NCI-H2081 (cell line): ENCODE measurements around the gene PCDHGA6.
"Not testable (repeated sequence)": the region's sequence is repeated elsewhere in the genome, so short reads cannot be mapped to it uniquely, and the experiment has no call there.

Source experiments
- DNase-seq, 2 experiments: peaks; one replicate each; lab custom pipeline; 2025; lab: John Stamatoyannopoulos, UW

PCDHGA6 gene

DNA sequence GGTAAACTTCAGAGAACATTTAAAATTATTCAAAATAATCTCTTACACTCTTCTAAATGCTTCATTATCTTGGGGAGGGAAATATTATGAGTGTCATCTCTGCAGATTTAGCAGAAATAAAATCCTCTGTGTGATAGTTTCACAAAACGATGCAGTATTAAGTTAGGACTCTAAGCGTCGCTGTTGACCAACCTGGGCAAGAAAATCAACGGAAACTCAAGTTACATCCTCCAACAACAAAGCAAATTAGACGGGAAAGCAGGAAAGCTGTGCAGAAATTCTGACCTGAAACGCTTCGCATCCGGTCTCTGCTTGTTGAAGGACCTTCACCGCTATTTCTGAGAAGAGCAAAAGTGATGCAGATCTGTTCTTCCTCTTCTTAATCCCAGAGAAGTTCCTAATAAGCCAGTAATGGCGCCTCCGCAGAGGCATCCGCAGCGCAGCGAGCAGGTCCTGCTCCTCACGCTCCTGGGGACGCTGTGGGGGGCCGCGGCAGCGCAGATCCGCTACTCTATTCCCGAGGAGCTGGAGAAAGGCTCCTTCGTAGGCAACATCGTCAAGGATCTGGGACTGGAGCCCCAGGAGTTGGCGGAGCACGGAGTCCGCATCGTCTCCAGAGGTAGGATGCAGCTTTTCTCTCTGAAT is at the start of gene PCDHGA6:
TSS of gene PCDHGA6 (plus strand) at position 219 of the 645 bp plus-strand sequence. CDS start at position 412, 193 bp downstream.
- DNase-seq, result no peak

DNA sequence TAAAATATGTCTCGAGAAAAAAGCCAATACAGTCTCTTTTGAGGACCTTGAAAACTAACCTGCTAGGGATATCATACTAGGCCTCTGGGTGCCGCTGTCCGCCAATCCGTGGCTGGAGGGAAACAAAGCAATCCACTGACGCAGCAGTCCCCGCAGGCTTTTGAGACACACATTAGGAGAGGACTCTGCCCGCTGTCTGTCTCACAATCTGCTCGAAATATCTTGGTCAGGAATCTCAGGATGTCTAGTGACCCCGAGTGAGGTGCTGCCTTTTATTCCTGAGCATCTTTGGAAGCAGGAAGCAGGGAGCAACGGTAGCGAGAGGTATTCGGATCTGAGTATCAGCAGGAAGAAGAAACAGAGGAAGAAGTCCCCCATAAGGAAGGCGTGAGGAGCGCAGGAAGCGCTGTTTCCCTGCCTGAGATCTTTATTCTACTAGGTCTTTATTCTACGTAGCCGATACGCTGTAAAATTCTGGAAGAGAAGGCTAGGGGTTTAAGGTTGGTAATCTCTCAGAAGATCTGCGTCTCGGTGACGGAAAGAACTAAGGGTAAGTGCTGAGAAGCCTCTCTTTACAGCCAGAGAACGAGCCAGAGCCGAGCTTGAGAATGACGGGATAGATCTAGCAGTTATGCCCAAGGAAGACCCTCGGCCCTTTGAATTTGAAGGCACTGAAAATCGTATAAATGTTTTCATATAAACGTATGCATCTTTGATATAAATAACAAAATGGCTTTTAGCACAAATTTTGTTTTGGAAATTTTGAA is 47.4 kb upstream of the PCDHGA6 start:
- peak; percentile 75 to 82 for DNase-seq

DNA sequence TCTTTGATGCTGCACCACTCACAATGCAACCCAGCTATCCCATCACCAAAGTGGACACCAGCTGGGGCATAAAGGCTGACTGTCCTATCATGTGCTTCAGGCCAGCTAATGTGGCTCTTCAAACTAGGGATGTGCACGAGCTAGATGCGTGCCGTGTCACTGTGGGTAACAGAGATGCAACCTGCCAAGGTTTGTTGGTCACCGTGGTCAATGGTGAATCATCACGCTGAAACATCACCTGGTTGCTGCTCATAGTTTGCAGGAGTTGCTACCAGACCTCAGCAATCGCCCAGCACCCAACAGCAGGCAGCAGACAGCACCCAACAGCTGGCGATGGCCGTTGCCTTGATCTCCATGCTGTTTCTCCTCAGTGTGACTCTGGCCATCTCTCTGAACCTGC is 45.5 kb upstream of the PCDHGA6 start:
- DNase-seq, result no peak

DNA sequence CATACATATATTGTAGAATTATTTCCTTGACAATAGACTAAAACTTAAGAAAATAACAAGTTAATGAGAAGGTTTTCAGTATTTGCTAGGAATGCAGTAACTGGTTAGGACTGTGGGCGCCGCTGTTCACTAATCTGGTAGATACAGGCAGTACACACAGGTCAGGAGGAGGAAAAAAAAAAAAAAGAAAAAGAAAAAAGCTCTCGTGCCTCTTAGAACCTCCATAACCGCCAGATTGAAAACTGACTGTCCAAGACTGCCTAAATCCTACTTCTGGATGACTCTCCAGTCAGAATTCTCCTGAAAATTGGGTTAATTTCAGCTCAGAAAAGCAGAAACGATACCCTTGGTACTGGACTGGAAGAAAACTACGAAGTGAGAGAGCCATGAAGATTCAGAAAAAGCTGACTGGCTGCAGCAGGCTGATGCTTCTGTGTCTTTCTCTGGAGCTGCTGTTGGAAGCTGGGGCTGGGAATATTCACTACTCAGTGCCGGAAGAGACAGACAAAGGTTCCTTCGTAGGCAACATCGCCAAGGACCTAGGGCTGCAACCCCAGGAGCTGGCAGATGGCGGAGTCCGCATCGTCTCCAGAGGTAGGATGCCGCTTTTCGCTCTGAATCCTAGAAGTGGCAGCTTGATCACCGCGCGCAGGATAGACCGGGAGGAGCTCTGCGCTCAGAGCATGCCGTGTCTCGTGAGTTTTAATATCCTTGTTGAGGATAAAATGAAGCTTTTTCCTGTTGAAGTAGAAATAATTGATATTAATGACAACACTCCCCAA is 43.2 kb upstream of the PCDHGA6 start, which contains the start of gene PCDHGA1:
TSS of gene PCDHGA1 (plus strand) at position 216 of the 782 bp plus-strand sequence.
- no peak for DNase-seq

DNA sequence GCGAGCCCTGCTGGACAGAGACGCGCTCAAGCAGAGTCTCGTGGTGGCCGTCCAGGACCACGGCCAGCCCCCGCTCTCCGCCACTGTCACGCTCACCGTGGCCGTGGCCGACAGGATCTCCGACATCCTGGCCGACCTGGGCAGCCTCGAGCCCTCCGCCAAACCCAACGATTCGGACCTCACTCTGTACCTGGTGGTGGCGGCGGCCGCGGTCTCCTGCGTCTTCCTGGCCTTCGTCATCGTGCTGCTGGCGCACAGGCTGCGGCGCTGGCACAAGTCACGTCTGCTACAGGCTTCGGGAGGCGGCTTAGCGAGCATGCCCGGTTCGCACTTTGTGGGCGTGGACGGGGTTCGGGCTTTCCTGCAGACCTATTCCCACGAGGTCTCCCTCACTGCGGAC is 41.1 kb upstream of the PCDHGA6 start:
- not testable (repeated sequence) for DNase-seq

DNA sequence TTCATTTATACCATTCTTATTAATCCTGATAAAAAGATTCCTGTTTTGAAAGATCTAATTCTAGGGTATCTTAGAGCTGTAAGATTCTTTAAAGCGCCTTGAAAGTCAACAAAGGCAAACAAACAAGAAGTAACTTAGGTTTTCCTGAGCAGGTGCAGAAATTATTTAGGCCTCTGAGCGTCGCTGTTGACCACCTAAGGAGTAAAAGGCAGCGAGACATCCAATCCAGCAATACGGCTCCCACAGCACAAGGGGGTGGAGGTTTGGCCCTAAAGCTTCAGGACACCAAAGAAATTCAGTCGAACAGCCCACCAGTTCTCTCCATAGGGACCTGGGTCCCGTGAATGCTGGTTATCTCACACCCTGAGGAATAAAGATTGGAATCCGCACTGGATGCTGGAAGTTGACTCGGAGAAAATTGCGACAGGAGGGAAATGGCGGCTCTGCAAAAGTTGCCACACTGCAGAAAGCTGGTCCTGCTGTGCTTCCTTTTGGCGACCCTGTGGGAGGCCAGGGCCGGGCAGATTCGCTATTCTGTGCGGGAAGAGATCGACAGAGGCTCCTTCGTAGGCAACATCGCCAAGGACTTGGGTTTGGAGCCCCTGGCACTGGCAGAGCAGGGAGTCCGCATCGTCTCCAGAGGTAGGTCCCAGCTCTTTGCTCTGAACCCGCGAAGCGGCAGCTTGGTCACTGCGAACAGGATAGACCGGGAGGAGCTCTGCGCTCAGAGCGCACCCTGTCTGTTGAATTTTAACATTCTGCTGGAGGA is 35.0 kb upstream of the PCDHGA6 start, which contains the start of gene PCDHGA2:
TSS of gene PCDHGA2 (plus strand) at position 223 of the 769 bp plus-strand sequence.
- no peak for DNase-seq

DNA sequence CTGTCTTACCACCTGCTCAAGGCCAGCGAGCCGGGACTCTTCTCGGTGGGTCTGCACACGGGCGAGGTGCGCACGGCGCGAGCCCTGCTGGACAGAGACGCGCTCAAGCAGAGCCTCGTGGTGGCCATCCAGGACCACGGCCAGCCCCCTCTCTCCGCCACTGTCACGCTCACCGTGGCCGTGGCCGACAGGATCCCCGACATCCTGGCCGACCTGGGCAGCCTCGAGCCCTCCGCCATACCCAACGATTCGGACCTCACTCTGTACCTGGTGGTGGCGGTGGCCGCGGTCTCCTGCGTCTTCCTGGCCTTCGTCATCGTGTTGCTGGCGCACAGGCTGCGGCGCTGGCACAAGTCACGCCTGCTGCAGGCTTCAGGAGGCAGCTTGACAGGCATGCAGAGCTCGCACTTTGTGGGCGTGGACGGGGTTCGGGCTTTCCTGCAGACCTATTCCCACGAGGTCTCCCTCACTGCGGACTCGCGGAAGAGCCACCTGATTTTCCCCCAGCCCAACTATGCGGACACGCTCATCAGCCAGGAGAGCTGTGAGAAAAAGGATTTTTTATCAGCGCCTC is 32.8 kb upstream of the PCDHGA6 start:
- not testable (repeated sequence) for DNase-seq

DNA sequence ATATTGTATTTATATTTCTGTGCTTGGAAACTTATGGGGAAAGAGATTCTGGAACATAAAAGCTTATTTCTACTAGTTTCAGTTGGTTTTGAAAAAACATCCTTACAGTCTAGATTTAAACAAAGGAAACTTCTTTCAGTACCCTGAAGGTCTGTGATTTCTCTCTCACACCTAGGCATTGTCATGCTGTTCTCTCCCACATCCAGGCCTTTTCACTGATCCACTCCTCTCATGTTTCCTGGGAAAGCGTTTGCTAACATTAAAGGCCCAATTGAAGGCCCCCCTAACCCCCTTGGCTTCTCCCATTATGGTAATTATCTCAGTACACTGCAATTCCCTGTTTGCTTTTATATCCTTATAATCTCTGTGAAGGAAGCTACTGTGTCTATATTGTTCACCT is 30.9 kb upstream of the PCDHGA6 start:
- DNase-seq, result no peak

DNA sequence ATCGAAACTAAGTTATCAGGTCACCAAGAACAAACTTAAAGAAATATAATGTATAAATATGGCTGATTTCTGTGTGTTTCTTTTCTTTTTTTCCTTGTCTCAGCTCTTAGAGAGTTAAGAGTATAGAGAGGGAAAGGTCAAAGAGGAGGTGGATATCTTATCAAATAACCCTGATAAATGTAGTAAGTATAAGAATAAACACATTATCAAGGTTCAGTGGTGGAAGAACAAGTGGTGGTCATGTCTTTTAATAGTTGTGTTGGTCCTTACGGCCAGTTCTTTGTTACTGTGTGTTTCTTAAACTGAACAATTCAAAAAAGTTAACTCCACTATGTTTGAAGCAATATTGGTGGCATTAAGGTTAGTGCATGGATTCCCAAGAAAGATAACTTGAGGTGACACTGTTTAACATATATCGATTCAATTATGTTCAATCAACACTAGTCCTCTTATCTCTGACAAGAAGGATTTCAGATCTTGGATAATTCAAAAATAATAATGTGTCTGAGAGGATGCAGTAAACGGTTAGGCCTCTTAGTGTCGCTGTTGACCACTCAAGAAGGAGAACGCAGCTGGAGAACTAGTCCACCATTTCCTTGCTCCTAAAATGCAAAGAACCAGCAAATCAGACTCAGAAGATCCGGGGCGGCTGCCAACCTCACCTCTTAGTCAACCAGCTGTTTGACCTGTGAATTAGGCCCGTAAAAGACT is 30.3 kb upstream of the PCDHGA6 start, which contains the start of gene PCDHGA3:
TSS of gene PCDHGA3 (plus strand) at position 588 of the 711 bp plus-strand sequence. CDS start 205 bp downstream, outside the sequence.
- no peak for DNase-seq

DNA sequence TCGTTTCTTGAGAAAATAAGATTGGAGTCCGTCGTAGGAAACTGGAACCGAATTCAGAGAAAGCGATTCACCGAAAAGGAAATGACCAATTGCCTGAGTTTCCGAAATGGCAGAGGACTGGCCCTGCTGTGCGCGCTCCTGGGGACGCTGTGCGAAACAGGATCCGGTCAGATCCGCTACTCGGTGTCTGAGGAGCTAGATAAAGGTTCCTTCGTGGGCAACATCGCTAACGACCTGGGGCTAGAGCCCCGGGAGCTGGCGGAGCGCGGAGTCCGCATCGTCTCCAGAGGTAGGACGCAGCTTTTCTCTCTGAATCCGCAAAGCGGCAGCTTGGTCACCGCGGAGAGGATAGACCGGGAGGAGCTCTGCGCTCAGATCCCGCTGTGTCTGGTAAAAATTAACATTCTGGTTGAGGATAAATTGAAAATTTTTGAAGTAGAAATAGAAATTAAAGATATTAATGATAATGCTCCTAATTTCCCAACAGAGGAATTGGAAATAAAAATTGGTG is 29.7 kb upstream of the PCDHGA6 start:
- DNase-seq, result no peak

DNA sequence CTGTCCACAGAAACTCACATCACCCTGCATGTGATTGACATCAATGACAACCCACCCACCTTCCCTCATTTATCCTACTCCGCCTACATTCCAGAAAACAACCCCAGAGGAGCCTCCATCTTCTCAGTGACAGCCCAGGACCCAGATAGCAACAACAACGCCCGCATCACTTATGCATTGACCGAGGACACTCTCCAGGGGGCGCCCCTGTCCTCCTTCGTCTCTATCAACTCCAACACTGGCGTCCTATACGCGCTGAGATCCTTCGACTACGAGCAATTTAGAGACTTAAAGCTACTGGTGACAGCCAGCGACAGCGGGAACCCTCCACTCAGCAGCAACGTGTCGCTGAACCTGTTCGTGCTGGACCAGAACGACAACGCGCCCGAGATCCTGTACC is 28.4 kb upstream of the PCDHGA6 start:
- DNase-seq, result no peak

DNA sequence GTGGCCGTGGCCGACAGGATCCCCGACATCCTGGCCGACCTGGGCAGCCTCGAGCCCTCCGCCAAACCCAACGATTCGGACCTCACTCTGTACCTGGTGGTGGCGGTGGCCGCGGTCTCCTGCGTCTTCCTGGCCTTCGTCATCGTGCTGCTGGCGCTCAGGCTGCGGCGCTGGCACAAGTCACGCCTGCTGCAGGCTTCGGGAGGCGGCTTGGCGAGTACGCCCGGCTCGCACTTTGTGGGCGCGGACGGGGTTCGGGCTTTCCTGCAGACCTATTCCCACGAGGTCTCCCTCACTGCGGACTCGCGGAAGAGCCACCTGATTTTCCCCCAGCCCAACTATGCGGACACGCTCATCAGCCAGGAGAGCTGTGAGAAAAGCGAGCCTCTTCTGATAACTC is 27.7 kb upstream of the PCDHGA6 start:
- DNase-seq, result not testable (repeated sequence)

DNA sequence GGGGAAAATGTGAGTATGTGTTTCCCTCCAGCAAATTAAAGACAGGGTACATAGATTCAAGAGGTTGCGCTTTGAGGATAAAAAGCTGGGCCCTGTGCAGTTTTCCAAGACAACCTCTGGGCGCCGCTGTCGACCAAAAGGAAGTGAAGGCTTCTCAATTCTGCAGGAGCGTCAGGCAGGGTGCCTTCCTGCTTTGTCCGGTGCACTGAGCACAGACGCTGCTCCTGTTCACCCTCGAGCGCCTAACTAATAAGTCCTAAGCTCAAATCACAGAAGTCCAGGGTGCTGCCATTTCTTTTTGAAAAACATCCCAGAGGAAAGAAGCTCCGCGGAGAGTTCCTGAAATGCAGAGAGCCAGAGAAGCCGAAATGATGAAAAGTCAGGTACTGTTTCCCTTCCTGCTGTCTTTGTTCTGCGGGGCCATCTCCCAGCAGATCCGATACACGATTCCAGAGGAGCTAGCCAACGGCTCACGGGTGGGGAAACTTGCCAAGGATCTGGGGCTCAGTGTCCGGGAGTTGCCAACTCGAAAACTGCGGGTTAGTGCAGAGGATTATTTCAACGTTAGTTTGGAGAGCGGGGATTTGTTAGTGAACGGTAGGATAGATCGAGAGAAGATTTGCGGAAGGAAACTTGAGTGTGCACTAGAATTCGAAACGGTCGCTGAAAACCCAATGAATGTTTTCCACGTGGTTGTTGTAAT is 23.6 kb upstream of the PCDHGA6 start, which contains the start of gene PCDHGB1:
TSS of gene PCDHGB1 (plus strand) at position 183 of the 703 bp plus-strand sequence. CDS start at position 345, 162 bp downstream.
- peak; percentile 83 to 87 for DNase-seq

DNA sequence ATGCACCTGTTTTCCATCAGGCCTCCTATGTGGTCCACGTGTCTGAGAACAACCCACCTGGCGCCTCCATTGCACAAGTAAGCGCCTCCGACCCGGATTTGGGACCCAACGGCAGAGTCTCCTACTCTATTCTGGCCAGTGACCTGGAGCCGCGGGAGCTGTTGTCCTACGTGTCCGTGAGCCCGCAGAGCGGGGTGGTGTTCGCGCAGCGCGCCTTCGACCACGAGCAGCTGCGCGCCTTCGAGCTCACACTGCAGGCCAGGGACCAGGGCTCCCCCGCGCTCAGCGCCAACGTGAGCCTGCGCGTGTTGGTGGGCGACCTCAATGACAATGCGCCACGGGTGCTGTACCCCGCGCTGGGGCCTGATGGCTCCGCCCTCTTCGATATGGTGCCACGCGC is 22.1 kb upstream of the PCDHGA6 start:
- no peak for DNase-seq

DNA sequence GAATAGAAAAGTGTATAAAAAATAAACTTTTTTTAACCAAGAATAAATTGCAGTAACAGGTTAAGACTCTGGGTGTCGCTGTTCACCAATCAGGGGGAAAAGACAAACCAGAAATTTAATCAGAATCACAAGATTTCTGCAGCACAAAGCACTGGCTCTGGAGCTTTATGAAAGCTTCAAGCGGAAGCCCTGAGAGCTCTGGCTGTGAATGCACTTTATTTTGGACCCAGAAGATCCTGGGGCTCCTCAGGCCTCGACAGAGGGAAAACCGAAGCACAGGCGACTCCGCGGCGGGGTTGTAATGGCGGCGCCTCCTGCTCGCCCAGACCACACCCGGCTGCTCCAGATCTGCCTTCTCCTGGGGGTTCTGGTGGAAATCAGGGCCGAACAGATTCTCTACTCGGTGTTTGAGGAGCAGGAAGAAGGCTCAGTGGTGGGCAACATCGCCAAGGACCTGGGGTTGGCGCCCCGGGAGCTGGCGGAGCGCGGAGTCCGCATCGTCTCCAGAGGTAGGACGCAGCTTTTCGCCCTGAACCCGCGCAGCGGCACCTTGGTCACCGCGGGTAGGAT is 18.7 kb upstream of the PCDHGA6 start, which contains the start of gene PCDHGA4:
TSS of gene PCDHGA4 (plus strand) at position 122 of the 570 bp plus-strand sequence. CDS start at position 209, 87 bp downstream.
- no peak for DNase-seq

DNA sequence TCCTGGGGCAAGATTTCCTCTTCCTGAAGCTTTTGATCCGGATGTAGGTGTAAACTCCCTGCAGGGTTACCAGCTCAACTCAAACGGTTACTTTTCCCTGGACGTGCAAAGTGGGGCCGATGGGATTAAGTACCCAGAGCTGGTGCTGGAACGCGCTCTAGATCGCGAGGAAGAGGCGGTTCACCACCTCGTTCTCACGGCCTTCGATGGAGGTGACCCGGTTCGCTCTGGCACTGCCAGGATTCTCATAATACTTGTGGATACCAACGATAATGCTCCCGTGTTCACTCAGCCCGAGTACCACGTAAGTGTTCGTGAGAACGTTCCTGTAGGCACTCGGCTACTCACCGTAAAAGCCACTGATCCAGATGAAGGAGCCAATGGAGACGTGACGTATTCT is 18.1 kb upstream of the PCDHGA6 start:
- DNase-seq, result no peak

DNA sequence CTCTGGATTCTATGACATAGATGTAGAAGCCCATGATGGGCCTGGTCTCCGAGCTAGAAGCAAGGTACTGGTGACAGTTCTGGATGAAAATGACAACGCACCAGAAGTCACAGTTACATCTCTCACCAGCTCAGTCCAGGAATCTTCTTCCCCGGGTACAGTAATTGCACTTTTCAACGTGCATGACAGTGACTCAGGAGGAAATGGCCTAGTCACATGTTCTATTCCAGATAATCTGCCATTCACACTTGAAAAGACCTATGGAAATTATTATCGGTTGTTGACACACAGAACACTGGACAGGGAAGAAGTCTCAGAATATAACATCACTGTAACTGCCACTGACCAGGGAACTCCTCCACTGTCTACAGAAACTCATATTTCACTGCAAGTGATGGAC is 17.6 kb upstream of the PCDHGA6 start:
- no peak for DNase-seq

DNA sequence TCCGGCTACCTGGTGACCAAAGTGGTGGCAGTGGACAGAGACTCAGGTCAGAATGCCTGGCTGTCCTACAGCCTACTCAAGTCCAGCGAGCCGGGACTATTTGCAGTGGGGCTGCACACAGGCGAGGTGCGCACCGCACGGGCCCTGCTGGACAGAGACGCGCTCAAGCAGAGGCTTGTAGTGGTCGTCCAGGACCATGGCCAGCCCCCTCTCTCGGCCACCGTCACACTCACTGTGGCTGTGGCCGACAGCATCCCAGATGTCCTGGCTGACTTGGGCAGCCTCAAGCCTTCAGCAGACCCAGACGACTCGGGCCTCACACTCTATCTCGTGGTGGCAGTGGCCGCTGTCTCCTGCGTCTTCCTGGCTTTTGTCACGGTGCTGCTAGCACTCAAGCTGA is 16.7 kb upstream of the PCDHGA6 start:
- DNase-seq, result no peak

DNA sequence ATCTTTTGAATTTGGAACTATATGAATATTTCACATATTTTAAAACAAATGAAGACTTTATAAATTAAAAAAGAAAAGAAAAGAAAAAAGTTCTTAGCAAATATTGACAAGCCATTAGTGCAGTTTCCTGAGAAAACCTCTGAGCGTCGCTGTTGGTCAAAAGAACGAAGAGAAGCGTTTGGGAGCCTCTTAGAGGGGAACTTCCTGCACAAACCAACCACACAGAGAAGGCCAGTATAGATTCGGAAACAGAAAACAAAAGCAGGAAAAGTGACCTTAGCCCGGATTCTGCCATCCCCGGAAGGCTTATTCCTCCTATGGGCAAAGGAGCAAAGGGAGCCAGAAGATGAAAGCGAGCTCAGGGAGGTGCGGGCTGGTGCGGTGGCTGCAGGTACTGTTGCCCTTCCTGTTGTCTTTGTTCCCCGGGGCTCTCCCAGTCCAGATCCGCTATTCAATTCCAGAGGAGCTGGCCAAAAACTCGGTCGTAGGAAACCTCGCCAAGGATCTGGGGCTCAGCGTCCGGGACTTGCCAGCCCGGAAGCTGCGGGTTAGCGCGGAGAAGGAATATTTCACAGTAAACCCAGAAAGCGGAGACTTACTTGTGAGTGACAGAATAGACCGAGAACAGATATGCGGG is 13.8 kb upstream of the PCDHGA6 start, which contains the start of gene PCDHGB2:
TSS of gene PCDHGB2 (plus strand) at position 205 of the 637 bp plus-strand sequence. CDS start at position 347, 142 bp downstream.
- DNase-seq, result no peak
